HG02973 (cell line): ENCODE measurements around the gene FARS2.
A peak's percentile ranks its signal among the peaks of the same experiment; 100 is the strongest.

Source experiments
- ATAC-seq: cut with Tn5 transposase; IDR thresholded peaks from one replicate; pipeline ENCODE4 v1.9.1; 2021; ENCODE audit warnings: moderate library complexity; ENCODE audit not compliant: unreplicated experiment

The FARS2 gene

DNA sequence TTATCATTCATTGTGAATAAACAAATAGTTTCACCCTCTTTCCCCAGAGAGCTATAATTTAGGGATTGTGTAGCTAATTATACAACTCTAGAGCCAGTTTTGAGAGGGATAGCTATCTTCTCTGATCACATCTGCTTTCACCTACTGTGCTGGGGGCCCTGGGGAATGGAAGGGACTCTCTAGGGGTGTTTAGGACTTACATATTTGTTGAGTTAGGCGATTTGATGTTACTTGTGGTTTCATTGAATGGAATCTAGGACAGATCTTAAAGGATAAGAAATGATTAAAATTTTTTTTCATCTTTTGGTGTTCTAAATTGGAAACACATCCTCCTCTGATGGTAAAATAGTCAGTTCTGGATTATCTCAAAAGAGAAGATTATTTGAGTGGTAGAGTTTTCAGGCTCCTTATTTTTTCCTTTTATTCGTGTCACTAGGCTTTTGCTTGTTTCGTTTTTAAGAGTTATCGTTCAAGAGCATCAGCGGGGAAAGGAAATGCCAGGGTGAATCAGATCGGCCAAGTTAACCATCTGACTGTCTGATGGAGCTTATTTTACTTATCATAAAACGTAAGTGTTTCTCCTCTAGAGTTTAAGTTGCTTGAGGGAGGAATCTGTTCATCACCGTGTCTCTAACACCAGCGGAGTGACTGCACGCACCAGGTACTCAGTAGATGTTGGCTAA is 236.7 kb downstream of the FARS2 start:
- no peak for ATAC-seq

GRCh38 chr6:5498579-5498899 is 237.2 kb downstream of the FARS2 start:
- ATAC-seq = no peak

- no peak for ATAC-seq
Measured at GRCh38 chr6:5499644-5500306, 238.5 kb downstream of the FARS2 start.

DNA sequence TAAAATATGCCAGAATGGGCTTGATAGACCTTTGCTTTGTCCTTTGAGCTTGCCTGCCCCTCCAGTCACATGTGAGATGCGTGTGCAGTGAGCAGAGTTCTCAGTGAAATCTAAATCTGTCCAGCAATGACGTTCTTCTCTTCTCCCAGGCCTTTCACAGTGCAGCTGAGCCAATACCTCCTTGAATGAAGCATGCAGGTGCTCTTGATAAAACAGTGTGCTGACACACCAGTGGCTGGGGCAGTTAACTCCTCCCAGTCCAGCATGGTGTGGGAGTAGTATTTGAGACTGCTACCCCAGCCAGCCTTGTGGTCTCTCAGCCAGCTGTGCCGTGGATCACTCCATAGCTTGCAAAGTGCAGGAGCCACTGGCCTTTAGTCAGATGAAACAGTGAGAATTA is 240.5 kb downstream of the FARS2 start:
- no peak for ATAC-seq

DNA sequence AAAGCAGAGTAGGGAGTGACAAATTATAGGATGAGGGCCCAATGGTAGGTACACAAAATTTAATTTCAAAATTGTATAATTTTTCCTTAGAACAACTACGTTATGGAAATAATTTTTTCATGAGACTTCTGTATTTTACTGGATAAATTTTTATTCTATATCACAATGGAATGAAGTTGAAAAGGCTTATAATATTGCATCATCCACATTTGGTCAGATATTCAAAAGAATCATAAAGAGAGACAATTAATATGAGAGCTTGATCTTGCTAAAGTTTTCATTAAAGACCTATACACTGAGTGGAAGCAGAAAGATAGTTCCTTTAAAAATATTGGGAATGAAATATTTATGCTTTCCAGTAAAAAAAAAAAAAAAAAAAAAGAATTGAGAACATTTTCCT is 242.8 kb downstream of the FARS2 start:
- no peak for ATAC-seq

GRCh38 chr6:5506149-5506548 is 244.8 kb downstream of the FARS2 start:
- peak; percentile 20 for ATAC-seq

DNA sequence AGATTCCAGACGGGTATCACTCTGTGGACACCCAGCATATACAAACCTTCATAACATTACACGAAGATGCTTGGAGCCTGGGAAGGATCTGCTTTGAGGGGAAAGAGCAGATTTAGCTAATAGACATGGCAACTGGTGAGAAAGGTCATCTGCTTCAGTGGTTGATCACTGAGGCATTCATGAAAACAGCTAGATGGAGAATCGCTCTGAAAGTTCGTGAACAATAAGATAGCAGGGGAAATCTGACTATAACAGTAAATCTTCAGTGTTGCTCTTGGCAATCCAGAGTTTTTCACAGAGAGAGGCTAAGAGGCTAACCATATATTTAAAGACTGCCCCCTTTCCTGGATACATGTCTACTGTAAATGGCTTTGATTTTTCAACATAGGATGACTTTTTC is 245.3 kb downstream of the FARS2 start:
- ATAC-seq = peak; percentile 29

DNA sequence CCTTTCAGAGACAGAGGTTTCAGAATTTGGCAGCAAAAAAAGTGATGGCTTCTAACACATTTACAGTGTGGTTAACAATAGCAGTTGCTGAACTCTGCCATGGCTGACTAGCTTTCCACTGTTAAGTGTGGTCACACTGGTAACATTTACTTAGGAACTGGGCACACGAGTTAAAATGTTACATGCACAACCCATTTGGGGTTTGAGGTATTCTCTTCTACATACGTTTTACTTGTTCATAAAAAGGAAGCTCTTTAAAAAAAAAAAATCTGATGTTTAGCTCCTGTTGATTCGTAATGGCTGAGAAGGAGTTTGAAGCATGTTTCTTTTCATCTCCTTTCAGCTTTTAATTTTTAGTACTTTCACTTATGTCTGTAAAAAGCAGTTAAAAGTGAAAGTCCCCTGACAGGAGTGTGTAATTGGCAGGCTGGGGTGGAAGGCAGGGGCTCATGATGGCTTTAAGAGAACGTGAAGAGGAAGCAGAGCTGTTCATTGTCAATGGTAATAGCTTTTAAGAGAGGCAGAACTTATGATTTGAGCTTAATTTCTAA is 245.9 kb downstream of the FARS2 start:
- ATAC-seq = peak; percentile 80

GRCh38 chr6:5509106-5509505 is 247.8 kb downstream of the FARS2 start:
- no peak for ATAC-seq

DNA sequence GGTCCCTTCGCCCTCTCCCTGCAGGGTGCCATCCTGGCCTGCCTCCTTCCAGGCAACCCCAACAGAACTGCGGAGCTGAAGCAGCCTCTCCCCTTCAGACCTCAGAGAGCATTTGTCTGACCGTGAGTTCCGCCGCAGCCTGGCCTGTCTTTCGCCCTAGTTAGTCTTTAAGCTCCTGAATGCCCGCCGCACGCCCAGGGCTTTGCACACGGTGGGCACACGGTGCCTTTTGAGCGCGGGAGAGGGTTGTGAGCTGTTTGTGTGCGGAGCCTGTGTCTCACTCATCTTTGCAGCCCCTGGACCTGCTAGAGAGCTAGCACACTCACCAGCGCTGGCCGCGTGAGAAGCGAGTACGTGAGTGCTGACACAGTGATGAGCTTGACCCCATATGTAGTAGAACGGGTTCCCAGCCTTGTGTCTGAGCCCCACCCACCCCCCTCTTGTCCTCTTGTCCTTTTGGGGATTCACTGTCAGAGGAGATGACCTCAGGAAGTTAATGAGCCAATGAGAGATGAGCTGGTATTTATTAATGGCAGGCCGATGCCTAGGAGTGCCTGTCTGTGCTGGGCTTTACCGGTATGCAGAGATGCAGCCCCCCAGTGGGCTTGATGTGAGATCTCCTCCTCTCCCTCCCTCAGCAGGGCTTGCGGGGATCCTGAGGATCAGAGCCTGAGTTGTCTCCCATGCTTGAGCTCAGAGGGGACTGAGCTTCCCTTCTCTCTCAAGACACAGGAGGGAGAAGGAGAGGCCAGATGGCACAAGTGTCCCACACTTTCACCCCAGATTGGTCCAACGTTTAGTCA is 249.2 kb downstream of the FARS2 start:
- no peak for ATAC-seq

GRCh38 chr6:5511954-5512353 is 250.6 kb downstream of the FARS2 start:
- no peak for ATAC-seq

DNA sequence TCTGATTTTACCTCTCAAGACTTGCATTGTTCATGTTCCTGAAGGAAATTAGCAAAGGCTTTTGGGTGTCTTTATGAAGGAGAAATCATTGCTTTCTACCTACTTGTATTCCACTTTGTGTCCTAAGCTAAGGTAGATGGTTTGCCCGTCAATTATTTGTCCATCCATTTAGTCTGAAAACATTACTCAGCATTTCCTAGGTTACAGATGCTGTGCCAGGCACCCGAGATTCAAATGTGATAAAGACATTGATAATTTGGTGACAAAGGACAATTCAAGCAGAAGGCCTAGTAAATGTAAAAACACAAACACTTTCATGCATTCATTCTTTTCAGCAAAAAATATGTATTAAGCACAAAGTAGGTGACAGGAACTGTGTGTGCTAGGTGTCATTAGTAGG is 251.1 kb downstream of the FARS2 start:
- no peak for ATAC-seq

DNA sequence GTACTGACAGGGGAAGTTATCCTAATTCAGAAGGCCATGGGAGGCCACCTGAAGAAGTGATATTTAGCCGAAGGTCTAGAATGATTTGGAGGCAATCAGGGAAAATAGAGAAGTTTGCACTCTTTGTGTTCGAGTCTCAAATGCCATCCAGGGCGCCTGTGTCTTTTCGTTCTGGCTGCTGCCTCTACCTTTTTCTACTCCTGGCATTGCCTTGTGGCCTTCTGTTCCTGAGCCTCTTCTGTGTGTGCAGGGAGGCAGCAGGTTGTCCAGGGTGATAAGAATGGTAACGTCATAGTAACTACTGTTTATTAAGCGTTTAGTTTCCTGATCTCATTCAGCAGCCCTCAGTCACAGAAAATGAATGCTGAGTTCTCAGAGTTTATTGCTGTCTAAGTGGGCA is 252.1 kb downstream of the FARS2 start:
- no peak for ATAC-seq

DNA sequence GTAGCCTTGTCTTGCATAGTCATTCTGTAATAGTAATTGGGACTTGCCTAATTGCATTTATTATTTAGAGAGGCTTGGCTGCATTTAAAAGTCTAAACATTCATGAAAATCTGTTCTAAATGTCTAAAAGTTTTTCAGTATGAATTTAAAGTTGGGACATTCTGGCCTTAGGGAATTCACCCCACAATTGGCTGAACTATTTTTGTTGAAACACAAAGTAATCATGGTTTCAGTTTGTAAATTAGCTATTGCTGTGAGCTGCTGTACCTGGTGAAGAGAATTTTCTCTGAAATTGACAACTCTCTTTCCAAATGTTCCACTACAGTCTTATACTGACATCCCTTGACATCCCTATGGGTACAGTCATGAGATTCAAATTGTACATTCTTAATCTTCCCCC is 253.0 kb downstream of the FARS2 start:
- no peak for ATAC-seq

DNA sequence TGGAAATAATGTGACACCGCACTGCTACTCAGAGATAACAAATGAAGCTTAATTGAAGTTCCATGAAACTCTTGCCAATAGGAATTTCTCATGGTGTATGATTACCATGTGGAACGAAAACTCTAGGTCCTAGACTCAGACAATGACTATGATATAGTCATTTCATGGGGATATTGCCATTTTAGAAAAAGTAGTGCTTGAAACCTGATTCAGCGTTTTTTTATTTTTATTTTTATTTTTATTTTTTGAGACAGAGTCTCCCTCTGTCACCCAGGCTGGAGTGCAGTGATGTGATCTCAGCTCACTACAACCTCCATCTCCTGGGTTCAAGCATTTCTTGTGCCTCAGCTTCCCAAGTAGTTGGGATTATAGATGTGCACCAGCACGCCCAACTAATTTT is 253.9 kb downstream of the FARS2 start:
- ATAC-seq = no peak

DNA sequence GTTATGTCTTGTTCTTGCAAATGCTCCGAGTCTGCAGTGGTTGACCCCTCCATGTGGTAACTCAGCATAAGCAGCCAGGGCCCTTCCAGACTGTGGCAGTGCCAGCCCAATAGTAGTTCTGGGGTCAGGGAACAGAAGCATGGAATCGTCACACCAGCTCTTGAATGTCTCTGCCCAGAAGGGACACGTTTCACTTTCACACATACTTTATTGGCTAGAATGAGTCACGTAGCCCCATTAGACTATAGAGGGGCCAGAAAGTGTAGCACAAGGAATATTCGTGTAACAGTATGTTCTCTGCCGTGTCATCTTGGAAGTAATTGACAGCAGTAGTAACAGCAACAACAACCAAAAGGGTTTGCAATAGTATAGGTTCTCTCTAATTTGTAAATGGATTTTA is 254.7 kb downstream of the FARS2 start:
- no peak for ATAC-seq

DNA sequence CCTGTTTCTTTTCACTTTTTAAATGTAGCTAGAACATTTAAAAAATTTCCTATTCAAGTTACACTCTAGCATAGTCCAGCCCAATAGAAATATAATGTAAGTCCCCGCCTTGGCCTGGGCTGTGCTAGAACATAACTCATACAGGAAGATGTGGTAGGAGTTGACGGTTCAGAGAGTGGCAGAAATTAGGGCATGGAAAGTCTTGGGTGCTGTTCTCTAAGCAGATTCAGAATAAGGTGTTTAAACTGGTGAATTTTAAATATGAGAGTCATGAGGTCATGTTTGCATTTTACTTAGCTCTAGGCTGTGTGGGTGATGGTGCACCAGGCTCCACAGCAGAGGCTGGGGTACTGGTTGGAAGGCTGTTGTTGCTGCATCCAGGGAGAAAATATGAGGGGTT is 256.5 kb downstream of the FARS2 start:
- ATAC-seq = peak; percentile 50

DNA sequence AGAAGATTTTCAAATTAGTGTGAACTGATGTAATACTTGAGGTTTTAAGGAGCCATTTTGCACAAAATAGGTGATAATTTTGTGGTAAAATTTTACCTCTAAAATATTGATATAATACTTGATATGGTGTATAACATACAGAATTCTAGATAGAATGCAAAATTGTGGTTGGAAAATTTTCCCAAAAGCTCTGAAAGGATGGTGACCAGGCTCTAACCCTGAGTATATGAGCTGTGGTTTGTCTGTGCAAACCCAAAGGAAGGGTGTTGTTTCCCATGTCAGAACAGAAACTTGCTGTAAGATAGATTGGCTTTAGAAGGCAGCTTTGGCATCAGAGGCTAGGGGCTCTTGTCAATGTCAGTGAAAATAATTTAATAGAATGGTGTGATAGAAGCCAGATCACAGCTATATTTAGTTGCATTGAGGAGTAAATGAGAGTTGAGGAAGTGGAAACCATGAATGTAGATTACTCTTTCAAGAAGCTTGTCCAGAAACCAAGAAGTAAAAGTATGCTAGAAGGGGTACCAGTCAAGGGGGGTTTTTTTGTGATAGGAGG is 257.7 kb downstream of the FARS2 start:
- ATAC-seq = no peak

DNA sequence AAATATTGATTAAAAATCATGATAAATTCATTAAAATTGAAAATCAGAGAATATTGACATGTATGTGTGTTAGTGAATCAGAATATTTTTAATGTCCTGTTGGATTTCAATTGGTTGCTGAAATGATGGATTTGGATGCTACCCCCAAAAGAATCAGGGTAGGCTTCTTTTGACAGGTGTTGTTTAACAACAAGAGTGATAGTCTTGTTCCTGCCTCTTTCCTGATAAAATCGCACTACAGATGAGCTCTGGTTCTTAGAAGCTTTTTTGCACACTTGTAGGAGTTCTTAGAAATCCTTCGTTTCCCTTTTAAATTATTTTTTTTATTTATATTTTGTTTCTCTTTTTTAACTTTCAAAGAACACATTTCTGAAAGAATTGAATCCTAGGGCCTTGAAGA is 259.5 kb downstream of the FARS2 start:
- no peak for ATAC-seq

DNA sequence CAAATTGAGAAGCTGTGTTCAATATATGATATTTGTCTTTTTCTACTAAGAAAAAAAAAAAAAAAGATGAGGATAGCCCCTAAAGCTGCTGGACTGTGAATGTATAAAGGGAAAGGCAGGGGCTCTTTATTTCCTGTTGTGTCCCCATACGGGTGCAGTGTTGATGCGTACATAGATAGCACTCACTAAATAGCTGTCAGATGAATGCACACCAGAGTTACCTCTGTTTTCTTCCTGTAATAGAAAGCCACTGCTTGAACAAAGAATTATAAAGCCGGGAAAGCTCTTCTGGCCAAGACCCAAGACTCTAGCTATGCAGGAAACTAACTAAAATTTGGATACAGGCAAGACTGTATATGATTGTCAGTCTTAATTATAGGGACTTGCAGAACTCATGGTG is 260.0 kb downstream of the FARS2 start:
- ATAC-seq = no peak

DNA sequence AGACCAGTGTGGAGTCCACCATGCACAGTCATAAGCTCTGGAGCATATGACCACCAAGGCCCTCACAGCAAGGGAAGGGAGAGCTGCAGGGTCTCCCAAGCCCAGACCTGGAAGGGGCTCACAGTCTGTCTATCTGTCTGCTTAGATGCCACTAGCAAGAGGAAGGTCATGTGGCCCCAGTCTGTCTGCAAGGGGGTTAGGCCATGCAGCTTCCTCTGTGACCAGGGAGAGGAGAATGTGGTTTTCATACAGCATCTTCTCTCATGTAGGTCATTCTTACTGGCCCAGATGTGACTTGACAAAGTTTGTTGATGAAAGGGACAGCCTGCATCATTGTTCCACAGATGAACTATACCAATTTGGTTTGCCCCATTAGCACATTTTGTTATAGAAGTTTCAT is 260.8 kb downstream of the FARS2 start:
- ATAC-seq = no peak

- no peak for ATAC-seq
Measured at GRCh38 chr6:5524110-5524509, 262.8 kb downstream of the FARS2 start.
